Heart right ventricle (tissue), 16 donors: ENCODE results near the gene PPEF2. TPM values are rescaled to one million over a fixed set of nuclear protein-coding genes. Genes with fewer than 3 reads are reported as not detected.

ENCODE experiments used
- ATAC-seq, 8 donors: fragments of 200-7000 bp; cut with Tn5 transposase; one replicate each; pipeline ENCODE4 v1.9.1; 2020; ENCODE audit warnings: mild to moderate bottlenecking in 8 of 8, moderate library complexity in 8 of 8, moderate number of reproducible peaks in 1 of 8
- DNase-seq, 2 donors: peaks; one replicate each; pipeline ENCODE4 v3.0.0-alpha.2; 2020
- H3K27ac ChIP-seq, 10 donors: fragments of 200-600 bp; sonication (generic) in 2 of 10; one replicate each; pipeline versions ENCODE4 v1.5.0 to v1.8.0; 2020 to 2022; ENCODE audit warnings: mild to moderate bottlenecking in 3 of 10
- H3K27me3 ChIP-seq, 7 donors: fragments of 200-600 bp; one replicate each; pipeline ENCODE4 v1.8.0; 2021 to 2022; ENCODE audit warnings: mild to moderate bottlenecking in 2 of 7
- H3K36me3 ChIP-seq, 9 donors: fragments of 200-600 bp; sonication (generic) in 1 of 9; one replicate each; pipeline versions ENCODE4 v1.5.0 to v1.8.0; 2020 to 2022; ENCODE audit warnings: mild to moderate bottlenecking in 2 of 9
- H3K4me1 ChIP-seq, 9 donors: fragments of 200-600 bp; sonication (generic) in 1 of 9; one replicate each; pipeline versions ENCODE4 v1.5.0 to v1.8.0; 2020 to 2022; ENCODE audit warnings: mild to moderate bottlenecking in 4 of 9
- H3K4me3 ChIP-seq, 10 donors: fragments of 200-600 bp; sonication (generic) in 2 of 10; one replicate each; pipeline versions ENCODE4 v1.5.0 to v1.8.0; 2020 to 2022; ENCODE audit warnings: mild to moderate bottlenecking in 7 of 10, moderate library complexity in 2 of 10
- H3K9me3 ChIP-seq, 11 donors: fragments of 200-600 bp in 10 of 11; sonication (generic) in 2 of 11; one replicate each; pipeline versions ENCODE4 v1.5.0 to v1.8.0; 2013 to 2022; ENCODE audit warnings: mild to moderate bottlenecking in 2 of 11, control low read depth in 1 of 11, moderate library complexity in 1 of 11
- CTCF ChIP-seq, 9 donors: fragments of 200-600 bp; sonication (generic) in 2 of 9; IDR thresholded peaks; one replicate each; pipeline versions ENCODE4 v1.5.0 to v1.8.0; 2021 to 2022; ENCODE audit warnings: antibody characterized with exemption in 9 of 9, mild to moderate bottlenecking in 5 of 9, moderate library complexity in 1 of 9
- WGBS, 2 donors: extraction: QIAGEN DNeasy Blood & Tissue Kit; methylation state at CpG; one replicate each; pipeline ENCODE4 v1.1.7; 2013; ENCODE audit warnings: inconsistent platforms in 1 of 2; 5-methylcytosine and 5-hydroxymethylcytosine counted together
- intact Hi-C, 10 donors: fragments of 100-400 bp; cut with DNase I; formaldehyde crosslinking; loops; one replicate each; pipeline versions ENCODE4 v1.11.1 to v1.14.2; 2022
- polyA plus RNA-seq, 2 donors: library from polyadenylated mRNA; stranded (reverse); fragments of 200-250 nt; gene quantifications; one replicate each; pipeline ENCODE4 v1.2.3, GENCODE V29; 2013
- total RNA-seq, 10 donors: library from RNA; stranded (reverse); fragmentation: NEBNext Ultra II Directional in 3 of 10; extraction: Animal tissue kit (Norgen Biotek cat#: 25700) in 3 of 10; gene quantifications; one replicate each; pipeline versions ENCODE4 v1.2.1 to v1.2.4, GENCODE V29; 2021 to 2023
- donor health status: Arrhythmogenic right ventricular cardiomyopathy.
- donor health status: ischemic (EF 13 %, LVEDD 7.1; RV severe dilation, severe dysfunction).
- donor health status: healthy with polysubstance abuse.
- donor health status: DM: no; HTN: yes; CAD: no.
- donor health status: DM: no; HTN: no; CAD: no.
- donor health status: ischemic (EF 25% LVEDD 6.9; RV normal size, moderate dysfunction).
- donor health status: ischemic (EF 25% LVEDD 5.7; RV mildly dilated, moderate dysfunction).
- donor health status: healthy.
- donor health status: DM: yes; HTN: yes; CAD: no.
- donor health status: Ischemic cardiomyopathy.
- donor health status: ischemic (EF 35%, LVEDD 5.7; RV mildly dilated, moderate dysfunction).
- donor health status: nonischemic (EF 11% LVEDD 7.7; RV severe dilation, severe dysfunction).
- donor health status: DM: yes; HTN: yes; CAD: no.
- donor health status: PGD.
- donor health status: ischemic (EF 29% LVEDD 5.4; RV normal size, mild dysfunction).
- donor health status: nonischemic (EF 23%, LVEDD 6.1; RV moderate dilation, normal function).

PPEF2 gene
- total and polyA plus RNA-seq, 12 donors = not detected

GRCh38 chr4:75834772-75835154 is 67.5 kb downstream of the PPEF2 start:
- Histone ChIP-seq H3K4me1 (peaks cover 0 to 6% (median 0%) of the 10 kb centered on the region in 9 donors), H3K4me3 (no peak overlapping the region), H3K27me3 (no peaks in the 10 kb centered on the region), H3K9me3 (peaks cover 0 to 2% (median 0%) of the 10 kb centered on the region in 11 donors), H3K27ac (no peak overlapping the region), H3K36me3 (no peaks in the 10 kb centered on the region)
- no peak for DNase-seq
- no peak for TF ChIP-seq CTCF (IDR thresholded peaks at IDR 0.05)
- 96 to 99% methylated on average over 2 of the region's 2 CpGs for WGBS, 2 donors
- intact Hi-C loops = no loop called here
- ATAC-seq = no peak

GRCh38 chr4:75834095-75834771 is 68.0 kb downstream of the PPEF2 start:
- no peak for TF ChIP-seq CTCF (IDR thresholded peaks at IDR 0.05)
- Histone ChIP-seq H3K27ac (no peak overlapping the region), H3K36me3 (no peaks in the 10 kb centered on the region), H3K9me3 (peaks cover 0 to 2% (median 0%) of the 10 kb centered on the region in 11 donors), H3K27me3 (no peaks in the 10 kb centered on the region), H3K4me1 (peaks cover 0 to 6% (median 0%) of the 10 kb centered on the region in 9 donors), H3K4me3 (no peak overlapping the region)
- WGBS, 2 donors = 73 to 91% methylated on average over 1 of the region's 1 CpG
- ATAC-seq = no peak
- no peak for DNase-seq
- intact Hi-C loops = no loop called here

- intact Hi-C loops = no loop called here
- WGBS, 2 donors = 90 to 91% methylated on average over 2 of the region's 2 CpGs
- no peak for DNase-seq
- no peak overlapping the region for H3K4me3 ChIP-seq
- peaks cover 0 to 2% (median 0%) of the 10 kb centered on the region in 11 donors for H3K9me3 ChIP-seq
- no peak for ATAC-seq
- no peak overlapping the region for H3K27ac ChIP-seq
- H3K4me1 ChIP-seq = peaks cover 0 to 6% (median 0%) of the 10 kb centered on the region in 9 donors
- TF ChIP-seq CTCF (IDR thresholded peaks at IDR 0.05) = no peak
- H3K27me3 ChIP-seq = no peaks in the 10 kb centered on the region
- H3K36me3 ChIP-seq = no peaks in the 10 kb centered on the region
Observed at GRCh38 chr4:75831856-75832405, 70.3 kb downstream of the PPEF2 start.

DNA sequence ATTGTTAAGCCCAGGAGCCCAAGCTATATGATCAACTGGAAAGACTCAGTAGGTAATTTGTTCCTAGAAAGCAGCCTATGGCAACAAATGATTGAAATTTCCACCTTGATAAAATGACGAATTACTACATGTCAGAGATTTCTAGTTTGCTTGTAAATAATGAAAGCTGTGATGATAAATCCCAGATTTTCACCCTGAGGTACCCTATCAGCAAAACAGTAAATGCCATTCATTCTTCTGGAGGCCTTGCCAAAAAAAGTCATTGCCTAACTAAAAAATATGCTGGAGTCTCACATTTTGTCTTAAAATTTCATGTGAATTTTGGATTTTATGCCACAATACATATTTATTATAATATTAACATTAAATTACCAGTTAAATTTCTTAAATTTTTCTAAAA is 71.3 kb downstream of the PPEF2 start:
- no peak for TF ChIP-seq CTCF (IDR thresholded peaks at IDR 0.05)
- intact Hi-C loops = no loop called here
- Histone ChIP-seq H3K36me3 (no peaks in the 10 kb centered on the region), H3K4me1 (peaks cover 0 to 6% (median 0%) of the 10 kb centered on the region in 9 donors), H3K27me3 (no peaks in the 10 kb centered on the region), H3K4me3 (no peak overlapping the region), H3K27ac (no peak overlapping the region), H3K9me3 (peaks cover 0 to 2% (median 0%) of the 10 kb centered on the region in 11 donors)
- 32 to 35% methylated on average over 1 of the region's 1 CpG for WGBS, 2 donors
- ATAC-seq (no peak), DNase-seq (no peak)
